ENCODE data around the gene BDH2.

BDH2 gene

DNA sequence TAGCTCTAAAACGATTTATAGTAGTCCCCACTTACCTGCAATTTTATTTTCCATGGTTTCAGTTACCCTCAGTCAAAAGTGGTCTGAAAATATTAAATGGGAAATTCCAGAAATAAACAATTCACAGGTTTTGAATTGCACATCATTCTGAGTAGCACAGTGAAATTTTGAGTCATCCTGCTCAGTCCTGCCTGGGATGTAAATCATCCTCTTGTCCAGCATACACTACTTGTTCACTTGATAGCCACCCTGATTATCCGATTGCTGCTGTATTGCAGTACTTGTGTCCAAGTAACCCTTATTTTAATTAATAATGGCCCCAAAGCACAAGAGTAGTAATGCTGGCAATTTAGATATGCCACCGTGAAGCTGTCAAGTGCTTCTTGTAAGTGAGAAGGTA lies 23.5 kb upstream of the BDH2 start:
- in situ Hi-C loops (cut with MboI; ENCODE audit: low pct_unique_long_range_greater_than_20kb, low sequenced_read_pairs, unreplicated experiment): no loop called here
- TF ChIP-seq, protein P1, sequence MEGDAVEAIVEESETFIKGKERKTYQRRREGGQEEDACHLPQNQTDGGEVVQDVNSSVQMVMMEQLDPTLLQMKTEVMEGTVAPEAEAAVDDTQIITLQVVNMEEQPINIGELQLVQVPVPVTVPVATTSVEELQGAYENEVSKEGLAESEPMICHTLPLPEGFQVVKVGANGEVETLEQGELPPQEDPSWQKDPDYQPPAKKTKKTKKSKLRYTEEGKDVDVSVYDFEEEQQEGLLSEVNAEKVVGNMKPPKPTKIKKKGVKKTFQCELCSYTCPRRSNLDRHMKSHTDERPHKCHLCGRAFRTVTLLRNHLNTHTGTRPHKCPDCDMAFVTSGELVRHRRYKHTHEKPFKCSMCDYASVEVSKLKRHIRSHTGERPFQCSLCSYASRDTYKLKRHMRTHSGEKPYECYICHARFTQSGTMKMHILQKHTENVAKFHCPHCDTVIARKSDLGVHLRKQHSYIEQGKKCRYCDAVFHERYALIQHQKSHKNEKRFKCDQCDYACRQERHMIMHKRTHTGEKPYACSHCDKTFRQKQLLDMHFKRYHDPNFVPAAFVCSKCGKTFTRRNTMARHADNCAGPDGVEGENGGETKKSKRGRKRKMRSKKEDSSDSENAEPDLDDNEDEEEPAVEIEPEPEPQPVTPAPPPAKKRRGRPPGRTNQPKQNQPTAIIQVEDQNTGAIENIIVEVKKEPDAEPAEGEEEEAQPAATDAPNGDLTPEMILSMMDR (IDR thresholded peaks at IDR 0.05; ENCODE audit: extremely low read depth, insufficient read depth, missing control alignments): no peak
- no peak for DNase-seq (ENCODE audit: low spot score)

DNA sequence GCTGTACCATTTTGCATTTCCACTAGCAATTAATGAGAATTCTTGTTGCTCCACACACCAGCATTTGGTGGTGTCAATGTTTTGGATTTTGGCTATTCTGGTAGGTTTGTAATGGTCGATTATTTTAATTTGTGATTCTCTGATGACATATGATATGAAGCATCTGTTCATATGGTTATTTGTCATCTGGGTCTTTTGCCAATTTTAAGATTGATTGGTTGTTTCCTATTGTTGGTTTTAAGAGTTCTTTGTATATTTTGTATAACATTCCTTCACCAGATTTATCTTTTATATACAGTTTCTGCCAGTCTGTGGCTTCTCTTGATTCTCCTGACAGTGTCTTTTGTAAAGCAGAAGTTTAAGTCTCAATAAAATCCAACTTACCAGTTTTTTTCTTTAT lies 18.5 kb upstream of the BDH2 start:
- no peak for DNase-seq (ENCODE audit: low spot score)
- in situ Hi-C loops (cut with MboI; ENCODE audit: low pct_unique_long_range_greater_than_20kb, low sequenced_read_pairs, unreplicated experiment): no loop called here

DNA sequence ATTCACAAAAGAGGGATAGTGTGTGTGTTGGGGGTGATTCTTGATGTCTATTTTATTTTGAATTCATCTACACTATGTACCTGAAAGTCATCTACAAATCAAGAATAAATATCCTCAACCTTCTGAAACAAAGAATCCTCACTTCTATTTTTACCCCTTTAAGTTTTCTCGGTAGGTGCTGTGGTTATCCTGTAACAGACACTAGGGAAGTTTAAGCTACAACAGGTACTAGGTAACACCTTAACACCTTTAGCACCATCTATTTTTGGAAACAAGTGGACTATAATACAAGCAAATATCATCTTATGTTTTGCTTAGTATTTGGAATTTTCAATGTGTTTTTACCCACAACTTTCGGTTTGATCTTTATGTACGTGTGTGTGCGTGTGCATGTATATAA lies 12.0 kb upstream of the BDH2 start:
- TF ChIP-seq, protein P1 (IDR thresholded peaks at IDR 0.05; ENCODE audit: extremely low read depth, insufficient read depth, missing control alignments): no peak
- no peak for DNase-seq (ENCODE audit: low spot score)
- in situ Hi-C loops (cut with MboI; ENCODE audit: low pct_unique_long_range_greater_than_20kb, low sequenced_read_pairs, unreplicated experiment): no loop called here

More for the DNA sequence above, 18.5 kb upstream of the BDH2 start:
- TF ChIP-seq, protein P1 (IDR thresholded peaks at IDR 0.05; ENCODE audit: extremely low read depth, insufficient read depth, missing control alignments): no peak

DNA sequence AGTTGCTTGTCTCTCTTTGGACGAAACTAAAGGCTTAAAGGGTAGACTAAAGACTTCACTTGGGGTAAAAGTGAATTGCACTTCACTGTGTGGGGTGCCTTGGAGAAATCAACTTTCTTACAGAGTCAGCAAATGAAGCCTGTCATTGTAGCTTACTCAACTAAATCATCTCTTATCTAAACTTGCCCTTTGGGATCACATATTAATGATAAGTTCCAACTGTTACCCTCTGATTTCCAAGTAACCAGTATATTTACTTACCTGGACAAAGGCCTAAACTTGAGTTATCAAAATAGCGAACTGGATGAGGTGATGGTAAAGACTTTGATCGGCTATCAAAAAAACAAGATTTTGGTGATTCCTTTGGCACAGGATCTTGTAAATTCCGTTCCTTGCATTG lies 8.9 kb upstream of the BDH2 start:
- DNase-seq (ENCODE audit: low spot score): no peak
- in situ Hi-C loops (cut with MboI; ENCODE audit: low pct_unique_long_range_greater_than_20kb, low sequenced_read_pairs, unreplicated experiment): no loop called here
- TF ChIP-seq, protein P1 (IDR thresholded peaks at IDR 0.05; ENCODE audit: extremely low read depth, insufficient read depth, missing control alignments): no peak

DNA sequence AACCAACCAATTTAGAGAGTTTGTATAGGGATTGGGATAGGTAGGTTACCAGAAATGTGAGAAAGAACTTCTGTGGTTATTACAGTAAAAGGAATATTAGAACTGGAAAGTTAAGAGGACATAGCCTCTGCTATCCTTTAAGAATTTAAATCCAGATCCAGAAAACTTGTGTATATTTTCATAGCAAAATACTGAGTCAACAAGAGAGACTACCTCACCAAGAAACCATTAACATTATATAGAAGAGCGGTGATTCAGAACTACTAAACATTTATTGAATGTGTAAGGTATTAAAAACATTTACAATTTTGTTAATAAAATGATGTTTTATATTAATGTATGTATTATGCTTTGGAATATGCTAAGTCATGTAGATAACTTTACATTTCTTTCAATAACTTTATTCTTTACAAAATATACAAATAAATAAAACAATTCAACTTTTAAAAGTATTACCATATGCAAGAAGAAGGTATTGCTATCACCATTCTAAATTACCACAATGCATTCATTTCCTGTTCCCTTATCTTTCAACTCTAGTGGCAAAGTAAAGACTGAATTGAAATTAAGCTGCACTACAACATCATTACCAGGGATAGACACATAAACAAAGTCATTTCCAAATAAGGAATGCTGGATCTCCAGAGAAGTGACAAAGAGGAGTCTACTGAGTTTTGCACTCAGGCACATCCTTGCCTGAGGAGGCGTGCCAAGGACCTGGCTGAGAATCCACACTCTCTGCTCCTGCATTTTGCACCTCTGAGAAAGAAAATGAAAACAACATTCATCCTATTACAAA lies 6.1 kb upstream of the BDH2 start:
- DNase-seq (ENCODE audit: low spot score): no peak
- in situ Hi-C loops (cut with MboI; ENCODE audit: low pct_unique_long_range_greater_than_20kb, low sequenced_read_pairs, unreplicated experiment): no loop called here
- TF ChIP-seq, protein P1 (IDR thresholded peaks at IDR 0.05; ENCODE audit: extremely low read depth, insufficient read depth, missing control alignments): no peak

DNA sequence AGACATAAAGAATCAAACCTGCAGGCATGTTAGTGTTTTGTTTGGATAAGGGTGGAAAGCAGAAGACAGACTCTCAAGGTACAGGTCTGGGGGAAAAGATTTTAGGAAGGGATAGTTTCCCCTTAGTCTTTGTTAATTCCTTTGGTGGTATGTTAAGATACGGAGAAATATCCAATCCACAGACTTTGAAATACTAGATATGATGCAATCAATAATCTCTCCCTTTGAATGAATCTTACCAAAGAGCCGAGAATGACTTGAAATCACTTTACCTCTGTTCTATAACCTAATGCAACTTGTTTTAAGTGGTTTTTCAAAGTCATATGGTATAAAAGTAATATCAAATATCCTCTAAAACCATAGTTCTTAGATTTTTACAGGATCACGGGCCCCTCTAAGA lies 5.3 kb upstream of the BDH2 start:
- DNase-seq (ENCODE audit: low spot score): no peak
- TF ChIP-seq, protein P1 (IDR thresholded peaks at IDR 0.05; ENCODE audit: extremely low read depth, insufficient read depth, missing control alignments): no peak
- in situ Hi-C loops (cut with MboI; ENCODE audit: low pct_unique_long_range_greater_than_20kb, low sequenced_read_pairs, unreplicated experiment): no loop called here

Measured in GM13977 (cell line).